Common myeloid progenitor, CD34-positive (primary cell): Measurements from ENCODE around the gene OR1B1.
"Not testable (repeated sequence)": the region's sequence is repeated elsewhere in the genome, so short reads cannot be mapped to it uniquely, and the experiment has no call there.

Experiments used
- CTCF ChIA-PET: fragments of 350-600 bp; sonication (Branson Sonifier 250); formaldehyde crosslinking; loops from one replicate; lab custom pipeline; 2021; ENCODE audit warnings: antibody characterized with exemption; lab: Charles Lee
- POLR2A ChIA-PET: fragments of 350-600 bp; sonication (Branson Sonifier 250); formaldehyde crosslinking; loops from one replicate; lab custom pipeline; 2021; ENCODE audit warnings: antibody characterized with exemption; lab: Charles Lee
- DNase-seq, 3 donors: peaks; one replicate each; pipeline versions ENCODE4 v3.0.0 to v3.0.0-alpha.2; 2013
- H3K27ac ChIP-seq, 2 experiments: 1 replicate in 1 of 2; 2 replicates in 1 of 2; pipeline ENCODE4 v1.7.0; 2013; ENCODE audit warnings: inconsistent platforms in 2 of 2, low read length in 2 of 2, mild to moderate bottlenecking in 2 of 2, low read depth in 1 of 2, moderate library complexity in 1 of 2; ENCODE audit not compliant: severe bottlenecking in 2 of 2, insufficient read depth in 1 of 2, poor library complexity in 1 of 2
- H3K27me3 ChIP-seq, 5 experiments: replicated peaks in 2 of 5; 1 replicate in 3 of 5; 2 replicates in 2 of 5; pipeline versions ENCODE4 v1.6.1 to v1.7.0; 2013; ENCODE audit warnings: low read length in 4 of 5, mild to moderate bottlenecking in 2 of 5, moderate library complexity in 2 of 5, inconsistent platforms in 1 of 5; ENCODE audit not compliant: insufficient read depth in 5 of 5, control insufficient read depth in 4 of 5
- H3K36me3 ChIP-seq, 4 experiments: 1 replicate in 2 of 4; 2 replicates in 2 of 4; pipeline versions ENCODE4 v1.6.1 to v1.7.0; 2013; ENCODE audit warnings: low read length in 3 of 4, control low read depth in 1 of 4, mild to moderate bottlenecking in 1 of 4; ENCODE audit not compliant: control insufficient read depth in 4 of 4, insufficient read depth in 4 of 4
- H3K4me1 ChIP-seq, 4 experiments: 1 replicate in 3 of 4; 2 replicates in 1 of 4; pipeline versions ENCODE4 v1.6.1 to v1.7.1; 2013; ENCODE audit warnings: low read length in 3 of 4, mild to moderate bottlenecking in 3 of 4, control low read depth in 1 of 4, inconsistent platforms in 1 of 4, moderate library complexity in 1 of 4; ENCODE audit not compliant: control insufficient read depth in 4 of 4, insufficient read depth in 4 of 4; ENCODE audit errors: control extremely low read depth in 1 of 4
- H3K4me3 ChIP-seq, 7 experiments: 1 replicate in 4 of 7; 2 replicates in 3 of 7; pipeline versions ENCODE4 v1.5.1 to v1.7.0; 2013; ENCODE audit warnings: mild to moderate bottlenecking in 7 of 7, low read length in 6 of 7, moderate library complexity in 6 of 7, inconsistent platforms in 2 of 7, low read depth in 2 of 7, control low read depth in 1 of 7; ENCODE audit not compliant: insufficient read depth in 4 of 7, control insufficient read depth in 1 of 7; ENCODE audit errors: extremely low read depth in 1 of 7
- H3K9me3 ChIP-seq, 5 experiments: 1 replicate in 4 of 5; 2 replicates in 1 of 5; pipeline versions ENCODE4 v1.6.1 to v1.7.1; 2013; ENCODE audit warnings: low read length in 4 of 5, mild to moderate bottlenecking in 2 of 5, inconsistent platforms in 1 of 5, low read depth in 1 of 5, moderate library complexity in 1 of 5; ENCODE audit not compliant: control insufficient read depth in 4 of 5, insufficient read depth in 2 of 5; ENCODE audit errors: control extremely low read depth in 1 of 5
- WGBS: methylation state at CpG from one replicate; pipeline ENCODE4 v1.1.5; 2013; ENCODE audit not compliant: insufficient coverage; 5-methylcytosine and 5-hydroxymethylcytosine counted together

OR1B1 gene

DNA sequence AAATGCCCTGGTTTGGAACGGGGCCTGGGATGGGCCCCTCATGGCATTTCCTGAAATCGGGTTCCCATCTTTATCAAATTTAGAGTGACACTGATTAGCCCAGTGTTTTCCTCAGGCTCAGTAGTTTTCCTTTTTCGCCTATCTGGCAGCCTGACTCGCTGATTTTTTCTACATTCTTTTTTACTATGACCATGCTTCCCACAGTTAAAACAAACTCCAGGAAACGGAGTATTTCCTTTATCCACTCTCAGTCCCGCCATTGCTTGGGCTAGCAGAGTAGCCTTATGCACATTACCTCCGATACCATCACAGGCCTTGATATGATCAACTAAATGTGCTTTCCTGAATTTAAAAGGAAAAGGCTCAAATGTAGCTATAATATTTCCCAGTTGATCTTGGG is 37.4 kb downstream of the OR1B1 start:
- H3K27me3 ChIP-seq: no peaks in the 10 kb centered on the region
- no peaks in the 10 kb centered on the region for H3K9me3 ChIP-seq
- CTCF ChIA-PET: no interaction called here
- no peaks in the 10 kb centered on the region for H3K36me3 ChIP-seq
- POLR2A ChIA-PET: no interaction called here
- no peak overlapping the region for H3K27ac ChIP-seq
- WGBS: 82% methylated on average over 5 of the region's 7 CpGs
- H3K4me3 ChIP-seq: no peak overlapping the region
- no peak for DNase-seq
- no peaks in the 10 kb centered on the region for H3K4me1 ChIP-seq

DNA sequence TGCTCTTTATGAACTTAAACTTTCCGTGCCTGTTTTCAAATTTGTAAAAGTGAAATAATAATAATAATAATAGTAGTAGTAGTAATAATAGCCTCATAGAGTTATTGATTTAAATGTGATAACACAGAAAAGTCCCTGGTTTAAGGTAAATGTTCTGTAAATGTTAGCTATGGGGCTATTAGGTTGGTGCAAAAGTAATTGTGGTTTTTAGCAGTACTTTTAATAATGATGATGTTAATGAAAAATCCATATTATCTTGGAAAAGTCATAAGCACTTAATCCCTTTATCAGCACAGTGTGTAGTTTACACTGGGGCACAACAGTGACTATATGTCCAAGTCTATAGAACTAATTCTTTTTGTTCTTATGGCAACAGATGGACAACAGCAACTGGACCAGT is 43.1 kb downstream of the OR1B1 start, which contains the start of gene OR1Q1:
OR1Q1 (plus strand) TSS at position 377 of the 400 bp plus-strand sequence; CDS start at position 377, 0 bp downstream.
- H3K9me3 ChIP-seq: no peaks in the 10 kb centered on the region
- WGBS: no CpG with 5 or more reads among the region's 1 CpG
- no peaks in the 10 kb centered on the region for H3K4me1 ChIP-seq
- H3K27ac ChIP-seq: no peak within 1 kb of the TSS
- no peak for DNase-seq
- ChIA-PET POLR2A (no interaction called here), CTCF (no interaction called here)
- no peaks in the 10 kb centered on the region for H3K27me3 ChIP-seq
- no peaks in the 10 kb centered on the region for H3K36me3 ChIP-seq
- no peak within 1 kb of the TSS for H3K4me3 ChIP-seq

DNA sequence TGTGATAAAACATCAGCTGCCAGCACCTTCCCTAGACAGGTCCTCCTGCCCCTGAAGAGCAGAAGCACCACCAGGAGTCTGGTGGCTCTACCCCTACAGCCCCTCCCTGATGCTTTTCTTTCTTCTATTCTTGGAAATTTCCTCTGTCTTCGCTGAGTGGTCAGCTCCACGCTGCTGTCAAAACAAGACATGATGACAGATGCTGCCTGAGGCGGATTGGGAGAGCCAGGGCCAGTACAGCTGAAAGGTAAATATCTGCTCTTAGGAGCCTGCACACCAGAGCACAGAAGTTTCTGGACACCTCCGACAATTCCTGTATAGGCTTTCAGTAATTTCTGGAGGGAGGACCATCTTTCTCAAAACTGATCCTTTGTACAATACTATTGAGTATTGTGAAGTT is 47.6 kb downstream of the OR1B1 start:
- CTCF ChIA-PET: no interaction called here
- no peak overlapping the region for H3K4me3 ChIP-seq
- H3K36me3 ChIP-seq: no peaks in the 10 kb centered on the region
- DNase-seq: no peak
- POLR2A ChIA-PET: no interaction called here
- no peak overlapping the region for H3K27ac ChIP-seq
- H3K4me1 ChIP-seq: no peaks in the 10 kb centered on the region
- no peaks in the 10 kb centered on the region for H3K9me3 ChIP-seq
- WGBS: 88% methylated on average over 4 of the region's 4 CpGs
- no peaks in the 10 kb centered on the region for H3K27me3 ChIP-seq

DNA sequence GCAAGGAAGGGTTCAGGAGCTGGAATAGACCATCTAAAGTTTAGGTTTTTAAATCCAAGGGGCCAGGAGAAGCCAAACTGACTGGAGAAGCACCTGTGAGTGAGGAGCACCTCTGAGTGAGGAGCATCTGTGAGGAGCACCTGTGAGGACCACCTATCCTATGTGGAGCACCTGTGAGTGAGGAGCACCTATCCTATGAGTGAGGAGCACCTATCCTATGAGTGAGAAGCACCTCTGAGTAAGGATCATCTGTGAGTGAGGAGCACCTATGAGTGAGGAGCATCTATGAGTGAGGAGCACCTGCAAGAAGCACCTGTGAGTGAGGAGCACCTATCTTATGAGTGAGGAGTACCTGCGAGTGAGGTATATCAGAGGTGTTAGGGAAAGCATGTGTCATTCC is 50.8 kb downstream of the OR1B1 start:
- Histone ChIP-seq H3K9me3 (peaks cover 0 to 3% (median 3%) of the 10 kb centered on the region in 5 experiments), H3K4me1 (no peaks in the 10 kb centered on the region), H3K36me3 (no peaks in the 10 kb centered on the region), H3K27ac (no peak overlapping the region), H3K4me3 (no peak overlapping the region), H3K27me3 (no peaks in the 10 kb centered on the region)
- ChIA-PET CTCF (no interaction called here), POLR2A (no interaction called here)
- no CpG with 5 or more reads among the region's 1 CpG for WGBS
- no peak for DNase-seq

DNA sequence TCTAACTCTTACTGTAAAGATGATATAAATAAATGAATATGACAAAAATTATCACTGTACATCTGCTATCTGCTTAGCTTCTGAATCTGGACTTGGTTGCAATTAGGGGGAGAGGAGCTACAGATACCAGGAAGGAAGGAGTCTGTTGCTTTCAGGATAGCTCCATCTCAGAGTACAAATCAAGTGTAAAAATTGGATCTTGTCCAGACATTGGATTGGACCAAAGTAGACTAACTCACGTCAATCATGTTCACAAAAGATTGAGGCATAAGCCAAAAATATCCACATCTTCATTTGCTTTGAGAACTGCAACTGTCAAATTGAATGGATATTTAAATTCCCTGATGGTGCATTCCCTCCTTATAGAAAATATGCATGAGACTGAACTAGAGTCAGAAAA is 51.7 kb downstream of the OR1B1 start:
- Histone ChIP-seq H3K4me3 (no peak overlapping the region), H3K4me1 (no peaks in the 10 kb centered on the region), H3K27ac (no peak overlapping the region), H3K9me3 (peaks cover 0 to 6% (median 3%) of the 10 kb centered on the region in 5 experiments), H3K36me3 (no peaks in the 10 kb centered on the region), H3K27me3 (no peaks in the 10 kb centered on the region)
- ChIA-PET POLR2A (no interaction called here), CTCF (no interaction called here)
- no CpG with 5 or more reads among the region's 1 CpG for WGBS
- no peak for DNase-seq

DNA sequence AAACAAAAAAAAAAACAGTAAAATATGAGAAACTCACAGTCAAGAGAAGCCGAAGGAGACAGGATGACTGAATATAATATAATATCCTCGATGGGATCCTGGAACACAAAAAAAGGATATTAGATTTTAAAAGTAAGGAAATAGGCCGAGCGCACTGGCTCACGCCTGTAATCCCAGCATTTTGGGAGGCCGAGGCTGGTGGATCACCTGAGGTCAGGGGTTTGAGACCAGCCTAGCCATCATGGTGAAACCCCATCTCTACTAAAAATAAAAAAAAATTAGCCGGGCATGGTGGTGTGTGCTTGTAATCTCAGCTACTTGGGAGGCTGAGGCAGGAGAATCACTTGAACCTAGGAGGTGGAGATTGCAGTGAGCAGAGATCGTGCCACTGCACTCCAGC is 74.1 kb downstream of the OR1B1 start, which contains the start of gene OR1L8:
OR1L8 (minus strand) TSS at position 101 of the 400 bp plus-strand sequence. CDS start 14,907 bp downstream, outside the sequence.
- POLR2A ChIA-PET, H3K36me3 ChIP-seq, H3K9me3 ChIP-seq, H3K27me3 ChIP-seq, H3K27ac ChIP-seq, CTCF ChIA-PET, DNase-seq, H3K4me1 ChIP-seq, H3K4me3 ChIP-seq: not testable (repeated sequence)
- 100% methylated on average over 1 of the region's 8 CpGs for WGBS

DNA sequence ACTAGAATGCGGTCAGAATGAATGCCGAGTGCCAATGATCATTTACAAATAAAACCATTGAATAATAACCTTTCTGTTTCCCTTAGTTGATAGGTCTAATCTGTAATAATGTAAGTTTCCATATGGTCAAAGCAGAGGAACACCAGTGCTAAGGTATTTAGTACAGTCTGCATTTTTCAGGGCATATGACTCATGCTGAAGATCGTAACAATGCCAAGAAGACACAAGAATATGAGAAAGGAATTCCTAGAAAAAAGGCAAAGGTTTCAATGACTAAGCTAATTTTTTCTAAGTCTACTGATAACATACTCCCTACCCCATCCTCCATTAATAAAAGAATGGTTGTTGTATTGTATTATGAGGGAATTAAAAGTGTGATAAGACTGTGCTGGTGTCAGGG is 77.1 kb downstream of the OR1B1 start:
- 100% methylated on average over 1 of the region's 3 CpGs for WGBS
- ChIA-PET CTCF (no interaction called here), POLR2A (no interaction called here)
- Histone ChIP-seq H3K27me3 (no peaks in the 10 kb centered on the region), H3K4me1 (no peaks in the 10 kb centered on the region), H3K4me3 (no peak overlapping the region), H3K27ac (no peak overlapping the region), H3K36me3 (no peaks in the 10 kb centered on the region), H3K9me3 (peaks cover 0 to 7% (median 0%) of the 10 kb centered on the region in 5 experiments)
- DNase-seq: no peak
